Measurements from ENCODE around the gene PLEKHH2. TPM values are rescaled to one million over a fixed set of nuclear protein-coding genes. Genes with fewer than 3 reads are reported as not detected.

Gene PLEKHH2
- total RNA-seq, 6 experiments from 2014 or later = 0.75 to 2.0 (median 1.3) TPM

DNA sequence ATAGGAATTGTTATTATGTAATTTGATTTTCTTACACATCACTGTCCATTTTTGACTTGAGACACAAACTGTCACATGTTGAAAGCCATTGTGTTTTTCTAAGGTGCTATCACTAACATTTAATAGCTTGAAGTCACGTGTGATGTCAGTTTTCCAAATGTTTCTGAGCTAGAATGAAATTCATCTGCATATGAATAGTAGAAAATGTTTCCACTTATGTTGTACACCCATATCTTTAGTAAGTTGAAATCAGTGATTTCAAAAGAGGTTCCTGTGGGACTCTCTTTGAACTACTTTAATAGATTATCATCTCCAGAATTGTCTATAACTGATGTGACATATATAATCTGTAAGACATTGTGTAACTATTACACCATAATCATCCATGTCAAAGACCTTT, 173.8 kb downstream of the PLEKHH2 start:
- H3K27ac ChIP-seq = no peak overlapping the region
- WGBS (ENCODE audit: insufficient coverage, low coverage, low lambda C conversion rate, missing lambda C conversion rate) = 61% methylated on average over 1 of the region's 1 CpG
- no peak for ATAC-seq
- intact Hi-C loops (cut with DNase I) = no loop called here
- TF ChIP-seq, protein P1, sequence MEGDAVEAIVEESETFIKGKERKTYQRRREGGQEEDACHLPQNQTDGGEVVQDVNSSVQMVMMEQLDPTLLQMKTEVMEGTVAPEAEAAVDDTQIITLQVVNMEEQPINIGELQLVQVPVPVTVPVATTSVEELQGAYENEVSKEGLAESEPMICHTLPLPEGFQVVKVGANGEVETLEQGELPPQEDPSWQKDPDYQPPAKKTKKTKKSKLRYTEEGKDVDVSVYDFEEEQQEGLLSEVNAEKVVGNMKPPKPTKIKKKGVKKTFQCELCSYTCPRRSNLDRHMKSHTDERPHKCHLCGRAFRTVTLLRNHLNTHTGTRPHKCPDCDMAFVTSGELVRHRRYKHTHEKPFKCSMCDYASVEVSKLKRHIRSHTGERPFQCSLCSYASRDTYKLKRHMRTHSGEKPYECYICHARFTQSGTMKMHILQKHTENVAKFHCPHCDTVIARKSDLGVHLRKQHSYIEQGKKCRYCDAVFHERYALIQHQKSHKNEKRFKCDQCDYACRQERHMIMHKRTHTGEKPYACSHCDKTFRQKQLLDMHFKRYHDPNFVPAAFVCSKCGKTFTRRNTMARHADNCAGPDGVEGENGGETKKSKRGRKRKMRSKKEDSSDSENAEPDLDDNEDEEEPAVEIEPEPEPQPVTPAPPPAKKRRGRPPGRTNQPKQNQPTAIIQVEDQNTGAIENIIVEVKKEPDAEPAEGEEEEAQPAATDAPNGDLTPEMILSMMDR (IDR thresholded peaks at IDR 0.05) = no peak
- no peak for TF ChIP-seq POLR2A (IDR thresholded peaks at IDR 0.05)
- no peaks in the 10 kb centered on the region for H3K27me3 ChIP-seq
- H3K4me3 ChIP-seq = no peak overlapping the region
- H3K36me3 ChIP-seq = no peaks in the 10 kb centered on the region
- peaks cover 0 to 35% (median 16%) of the 10 kb centered on the region in 4 donors for H3K4me1 ChIP-seq
- DNase-seq = no peak
- no peaks in the 10 kb centered on the region for H3K9me3 ChIP-seq

DNA sequence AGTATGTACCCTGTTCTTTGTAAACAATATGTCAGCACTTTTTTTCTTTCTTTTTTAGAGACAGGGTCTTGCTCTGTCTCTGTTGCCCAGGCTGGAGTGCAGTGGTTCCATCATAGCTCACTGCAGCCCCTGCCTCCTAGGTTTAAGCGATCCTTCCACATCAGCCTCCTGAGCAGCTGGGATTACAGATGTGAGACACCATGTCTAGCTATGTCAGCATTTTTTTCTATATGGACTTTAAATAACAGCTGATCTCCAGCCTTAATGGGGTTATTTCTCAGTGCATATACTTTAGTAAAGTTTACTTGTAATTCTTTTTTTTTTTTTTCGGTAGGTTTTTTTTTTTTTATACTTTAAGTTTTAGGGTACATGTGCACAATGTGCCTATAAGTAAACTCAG, 174.9 kb downstream of the PLEKHH2 start:
- 77% methylated on average over 2 of the region's 2 CpGs for WGBS (ENCODE audit: insufficient coverage, low coverage, low lambda C conversion rate, missing lambda C conversion rate)
- Histone ChIP-seq H3K9me3 (no peaks in the 10 kb centered on the region), H3K4me3 (no peak overlapping the region), H3K27me3 (no peaks in the 10 kb centered on the region), H3K36me3 (peaks cover 0 to 10% (median 0%) of the 10 kb centered on the region in 4 donors), H3K27ac (no peak overlapping the region), H3K4me1 (peaks cover 0 to 31% (median 10%) of the 10 kb centered on the region in 4 donors)
- no peak for DNase-seq
- intact Hi-C loops (cut with DNase I) = no loop called here
- no peak for ATAC-seq
- TF ChIP-seq POLR2A (IDR thresholded peaks at IDR 0.05) = no peak
- TF ChIP-seq, protein P1 (IDR thresholded peaks at IDR 0.05) = no peak

DNA sequence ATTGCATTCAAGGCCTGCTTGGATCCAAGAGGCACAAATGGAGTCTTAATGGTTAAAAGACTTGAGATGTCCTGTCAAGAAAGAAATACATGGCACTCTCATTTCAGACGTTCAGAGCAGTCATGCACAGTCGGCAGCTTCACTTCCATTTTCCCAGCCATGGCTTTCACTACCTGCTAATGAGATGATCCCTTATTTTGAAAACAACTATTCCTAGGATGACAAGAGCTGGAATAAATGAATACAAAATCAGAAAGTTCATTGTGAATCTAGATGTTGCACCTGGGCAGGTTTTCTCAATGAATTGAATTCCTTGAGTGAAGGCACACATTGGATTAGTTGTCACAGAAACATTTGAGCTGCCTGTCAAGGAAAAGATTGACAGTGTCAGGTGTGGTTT, 175.9 kb downstream of the PLEKHH2 start:
- no peaks in the 10 kb centered on the region for H3K27me3 ChIP-seq
- H3K4me3 ChIP-seq = no peak overlapping the region
- TF ChIP-seq, protein P1 (IDR thresholded peaks at IDR 0.05) = no peak
- no peak for TF ChIP-seq POLR2A (IDR thresholded peaks at IDR 0.05)
- no peaks in the 10 kb centered on the region for H3K9me3 ChIP-seq
- intact Hi-C loops (cut with DNase I) = no loop called here
- peaks cover 0 to 21% (median 5%) of the 10 kb centered on the region in 4 donors for H3K4me1 ChIP-seq
- DNase-seq (no peak), ATAC-seq (no peak)
- H3K36me3 ChIP-seq = peaks cover 0 to 12% (median 0%) of the 10 kb centered on the region in 4 donors
- WGBS (ENCODE audit: insufficient coverage, low coverage, low lambda C conversion rate, missing lambda C conversion rate) = 51% methylated on average over 2 of the region's 2 CpGs
- H3K27ac ChIP-seq = no peak overlapping the region

DNA sequence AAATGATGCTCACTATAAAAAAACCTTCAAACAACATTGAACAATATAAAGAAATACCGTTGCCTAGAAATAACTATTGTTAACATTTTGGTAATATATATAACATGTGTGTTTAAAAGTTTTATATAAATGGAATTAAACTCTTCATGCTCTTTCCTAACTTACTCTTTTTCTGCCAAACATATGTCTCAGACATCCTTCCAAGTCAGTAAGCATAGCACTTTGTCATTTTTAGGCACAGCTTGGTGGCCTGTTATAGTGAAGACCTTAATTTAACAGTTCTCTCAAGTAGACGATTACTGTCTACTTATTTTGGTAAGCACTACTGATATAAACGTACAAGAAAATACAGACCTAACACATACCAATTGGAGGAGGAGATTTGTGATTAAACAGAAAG, 177.7 kb downstream of the PLEKHH2 start:
- Histone ChIP-seq H3K36me3 (peaks cover 0 to 17% (median 0%) of the 10 kb centered on the region in 4 donors), H3K27ac (no peak overlapping the region), H3K4me1 (peaks cover 0 to 10% (median 4%) of the 10 kb centered on the region in 4 donors), H3K9me3 (no peaks in the 10 kb centered on the region), H3K4me3 (no peak overlapping the region), H3K27me3 (no peaks in the 10 kb centered on the region)
- intact Hi-C loops (cut with DNase I) = no loop called here
- ATAC-seq (no peak), DNase-seq (no peak)
- TF ChIP-seq, protein P1 (IDR thresholded peaks at IDR 0.05) = no peak
- TF ChIP-seq POLR2A (IDR thresholded peaks at IDR 0.05) = no peak
- WGBS (ENCODE audit: insufficient coverage, low coverage, low lambda C conversion rate, missing lambda C conversion rate) = 82% methylated on average over 3 of the region's 3 CpGs

Small RNA genes within 50 kb of the gene (small RNA-seq; reads per million reads assigned to genes)
- 0 reads per million in 2 experiments for gene RF00019
- 0 reads per million in 2 experiments for gene RN7SKP66

Other genes with a start within 250 kb of the PLEKHH2 start
- 10 to 100 TPM; 12.2 to 21.6 (median 14.0) TPM for gene THADA, start 41.2 kb upstream of the PLEKHH2 start, total RNA-seq
- gene C1GALT1C1L, start 39.2 kb downstream of the PLEKHH2 start, total RNA-seq = under 1 TPM in 1 of 6 experiments, not detected in 5; 0.37 TPM
- gene DYNC2LI1, start 136.8 kb downstream of the PLEKHH2 start, total RNA-seq = 1 to 10 TPM; 3.2 to 6.9 (median 6.2) TPM
- 10 to 100 TPM; 15.3 to 63.5 (median 35.4) TPM for gene ABCG5, start 201.6 kb downstream of the PLEKHH2 start, total RNA-seq
- 100 to 1,000 TPM in 1 of 6 experiments, 10 to 100 TPM in 5; 30.1 to 116 (median 49.0) TPM for gene ABCG8, start 201.7 kb downstream of the PLEKHH2 start, total RNA-seq

Data from right lobe of liver (tissue), 6 donors.